HFFc6 (cell line): ENCODE data around the gene WDR54. TPM values are rescaled to one million over a fixed set of nuclear protein-coding genes. Genes with fewer than 3 reads are reported as not detected.

Experiments
- DNase-seq: peaks from one replicate; pipeline ENCODE4 v3.0.0-alpha.2; 2018
- H3K27ac Mint-ChIP-seq: 2 replicates; pipeline ENCODE4 v1.8.0; 2020; ENCODE audit warnings: mild to moderate bottlenecking, mixed read lengths
- H3K27me3 Mint-ChIP-seq: 2 replicates; pipeline ENCODE4 v1.8.0; 2021; ENCODE audit warnings: mild to moderate bottlenecking, moderate library complexity, mixed read lengths; ENCODE audit not compliant: insufficient read depth
- H3K36me3 Mint-ChIP-seq: 2 replicates; pipeline ENCODE4 v1.8.0; 2021; ENCODE audit warnings: low read depth, mixed read lengths
- H3K4me1 Mint-ChIP-seq: 2 replicates; pipeline ENCODE4 v1.8.0; 2020; ENCODE audit warnings: low read depth, mixed read lengths
- H3K4me3 Mint-ChIP-seq: 2 replicates; pipeline ENCODE4 v1.8.0; 2020; ENCODE audit warnings: mild to moderate bottlenecking, moderate library complexity, mixed read lengths
- H3K9me3 Mint-ChIP-seq: 2 replicates; pipeline ENCODE4 v1.8.0; 2020; ENCODE audit warnings: mild to moderate bottlenecking, mixed read lengths
- CTCF ChIP-seq: fragments of 200-600 bp; sonication (generic); IDR thresholded peaks from 2 replicates; pipeline ENCODE4 v1.5.0; 2021; ENCODE audit warnings: antibody characterized with exemption, mild to moderate bottlenecking
- total RNA-seq, 6 experiments: library from RNA; stranded (reverse); fragmentation: NEBNext Ultra II Directional; extraction: Animal tissue kit (Norgen Biotek cat#: 25700); gene quantifications; 2 replicates in 1 of 6; 3 replicates in 5 of 6; pipeline ENCODE4 v1.2.3, GENCODE V29; 2021

The WDR54 gene
- total RNA-seq, 6 experiments from 2014 or later = 30.7 to 37.7 (median 33.4) TPM

GRCh38 chr2:74424139-74424992 lies 2.8 kb downstream of the WDR54 start:
- H3K4me3 Mint-ChIP-seq = peak overlapping the region; percentile 38; the same call in 1 of the 2 replicates
- TF ChIP-seq CTCF = no peak
- H3K36me3 Mint-ChIP-seq = peaks cover 15% of the 10 kb centered on the region
- peak overlapping the region; percentile 66 for H3K27ac Mint-ChIP-seq
- no peaks in the 10 kb centered on the region; the same call in 1 of the 2 replicates for H3K27me3 Mint-ChIP-seq
- H3K4me1 Mint-ChIP-seq = peaks cover 46% of the 10 kb centered on the region
- no peak for DNase-seq
- H3K9me3 Mint-ChIP-seq = no peaks in the 10 kb centered on the region

- peaks cover 19% of the 10 kb centered on the region for H3K36me3 Mint-ChIP-seq
- DNase-seq = no peak
- H3K9me3 Mint-ChIP-seq = no peaks in the 10 kb centered on the region
- H3K4me1 Mint-ChIP-seq = peaks cover 46% of the 10 kb centered on the region
- peak overlapping the region; percentile 66 for H3K27ac Mint-ChIP-seq
- no peak for TF ChIP-seq CTCF
- H3K4me3 Mint-ChIP-seq = peak overlapping the region; percentile 38; the same call in 1 of the 2 replicates
- H3K27me3 Mint-ChIP-seq = no peaks in the 10 kb centered on the region; the same call in 1 of the 2 replicates
Observed at GRCh38 chr2:74424995-74425406, 3.5 kb downstream of the WDR54 start.

- Mint-ChIP-seq H3K4me1 (peaks cover 46% of the 10 kb centered on the region), H3K27ac (peak overlapping the region; percentile 35; the same call in 1 of the 2 replicates), H3K9me3 (no peaks in the 10 kb centered on the region), H3K4me3 (no peak overlapping the region), H3K27me3 (no peaks in the 10 kb centered on the region; the same call in 1 of the 2 replicates), H3K36me3 (peaks cover 19% of the 10 kb centered on the region)
- no peak for TF ChIP-seq CTCF
- DNase-seq = no peak
Observed at GRCh38 chr2:74425523-74425922, 4.0 kb downstream of the WDR54 start.

- Mint-ChIP-seq H3K27ac (no peak overlapping the region), H3K4me3 (no peak overlapping the region), H3K9me3 (no peaks in the 10 kb centered on the region), H3K36me3 (peaks cover 19% of the 10 kb centered on the region), H3K27me3 (no peaks in the 10 kb centered on the region; the same call in 1 of the 2 replicates), H3K4me1 (peaks cover 40% of the 10 kb centered on the region)
- DNase-seq = no peak
- no peak for TF ChIP-seq CTCF
Observed at GRCh38 chr2:74426181-74426758, 4.7 kb downstream of the WDR54 start.

GRCh38 chr2:74427551-74427950 lies 6.0 kb downstream of the WDR54 start:
- DNase-seq = peak; percentile 36

More at GRCh38 chr2:74427551-74427950, 6.0 kb downstream of the WDR54 start:
- peaks cover 19% of the 10 kb centered on the region for H3K36me3 Mint-ChIP-seq
- no peaks in the 10 kb centered on the region for H3K9me3 Mint-ChIP-seq
- H3K4me1 Mint-ChIP-seq = peaks cover 32% of the 10 kb centered on the region
- H3K27ac Mint-ChIP-seq = peak overlapping the region; percentile 35
- H3K27me3 Mint-ChIP-seq = no peaks in the 10 kb centered on the region; the same call in 1 of the 2 replicates
- peak; percentile 23 for TF ChIP-seq CTCF
- H3K4me3 Mint-ChIP-seq = no peak overlapping the region
